ENCODE results near the gene MRPL54.

DNA sequence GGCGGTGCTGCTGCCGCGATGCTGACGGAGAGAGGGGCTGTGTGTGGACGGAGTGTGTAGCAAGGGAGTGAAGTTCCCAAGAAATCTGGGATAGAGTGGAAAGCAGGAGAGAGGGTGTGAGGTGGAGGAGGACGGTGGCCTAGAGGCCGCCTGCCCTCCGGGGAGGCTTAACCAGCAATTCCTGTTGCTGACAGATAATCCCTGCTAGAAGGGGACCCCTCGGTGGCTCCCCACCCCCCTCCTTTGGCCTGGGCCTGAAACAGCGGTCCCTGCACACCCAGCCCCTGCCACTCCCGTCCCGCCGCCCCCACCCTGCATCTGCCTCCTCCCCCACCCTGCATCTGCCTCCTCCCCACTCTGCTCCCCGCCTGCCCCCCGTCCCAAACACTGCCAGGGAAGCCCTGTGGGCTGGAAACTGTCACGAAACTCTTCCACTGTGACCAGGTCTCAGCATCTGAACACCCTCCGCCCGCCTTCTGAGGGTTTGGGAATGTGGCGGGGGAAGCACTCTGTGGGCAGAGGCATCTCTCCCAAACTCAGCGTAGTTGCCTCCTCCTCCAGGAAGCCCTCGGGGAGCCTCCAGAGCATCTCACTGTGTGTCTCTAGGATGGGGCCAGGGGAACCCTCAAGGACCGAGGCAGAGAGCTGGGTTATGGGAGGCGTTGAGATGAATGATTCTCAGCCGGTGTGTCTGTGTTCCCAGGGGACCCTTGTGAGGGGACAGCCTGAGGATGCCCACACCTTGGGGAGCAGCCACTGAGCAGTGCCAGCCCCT is 40.8 kb downstream of the MRPL54 start:
- TF ChIP-seq EP300 (conservative IDR thresholded peaks at IDR 0.05; ENCODE audit: poor library complexity, severe bottlenecking) (no peak), TAF1 (IDR thresholded peaks at IDR 0.05; ENCODE audit: low read depth) (no peak), POLR2AphosphoS5 (IDR thresholded peaks at IDR 0.05) (no peak), EZH2 (IDR thresholded peaks at IDR 0.05; ENCODE audit: borderline replicate concordance, insufficient read depth, low read length, poor library complexity, severe bottlenecking) (no peak), RAD21 (conservative IDR thresholded peaks at IDR 0.05) (no peak), SMC3 (conservative IDR thresholded peaks at IDR 0.05; ENCODE audit: poor library complexity) (no peak)
- TF ChIP-seq, protein P1, sequence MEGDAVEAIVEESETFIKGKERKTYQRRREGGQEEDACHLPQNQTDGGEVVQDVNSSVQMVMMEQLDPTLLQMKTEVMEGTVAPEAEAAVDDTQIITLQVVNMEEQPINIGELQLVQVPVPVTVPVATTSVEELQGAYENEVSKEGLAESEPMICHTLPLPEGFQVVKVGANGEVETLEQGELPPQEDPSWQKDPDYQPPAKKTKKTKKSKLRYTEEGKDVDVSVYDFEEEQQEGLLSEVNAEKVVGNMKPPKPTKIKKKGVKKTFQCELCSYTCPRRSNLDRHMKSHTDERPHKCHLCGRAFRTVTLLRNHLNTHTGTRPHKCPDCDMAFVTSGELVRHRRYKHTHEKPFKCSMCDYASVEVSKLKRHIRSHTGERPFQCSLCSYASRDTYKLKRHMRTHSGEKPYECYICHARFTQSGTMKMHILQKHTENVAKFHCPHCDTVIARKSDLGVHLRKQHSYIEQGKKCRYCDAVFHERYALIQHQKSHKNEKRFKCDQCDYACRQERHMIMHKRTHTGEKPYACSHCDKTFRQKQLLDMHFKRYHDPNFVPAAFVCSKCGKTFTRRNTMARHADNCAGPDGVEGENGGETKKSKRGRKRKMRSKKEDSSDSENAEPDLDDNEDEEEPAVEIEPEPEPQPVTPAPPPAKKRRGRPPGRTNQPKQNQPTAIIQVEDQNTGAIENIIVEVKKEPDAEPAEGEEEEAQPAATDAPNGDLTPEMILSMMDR (IDR thresholded peaks at IDR 0.05; ENCODE audit: poor library complexity, severe bottlenecking) = no peak
- TF ChIP-seq, protein P2, sequence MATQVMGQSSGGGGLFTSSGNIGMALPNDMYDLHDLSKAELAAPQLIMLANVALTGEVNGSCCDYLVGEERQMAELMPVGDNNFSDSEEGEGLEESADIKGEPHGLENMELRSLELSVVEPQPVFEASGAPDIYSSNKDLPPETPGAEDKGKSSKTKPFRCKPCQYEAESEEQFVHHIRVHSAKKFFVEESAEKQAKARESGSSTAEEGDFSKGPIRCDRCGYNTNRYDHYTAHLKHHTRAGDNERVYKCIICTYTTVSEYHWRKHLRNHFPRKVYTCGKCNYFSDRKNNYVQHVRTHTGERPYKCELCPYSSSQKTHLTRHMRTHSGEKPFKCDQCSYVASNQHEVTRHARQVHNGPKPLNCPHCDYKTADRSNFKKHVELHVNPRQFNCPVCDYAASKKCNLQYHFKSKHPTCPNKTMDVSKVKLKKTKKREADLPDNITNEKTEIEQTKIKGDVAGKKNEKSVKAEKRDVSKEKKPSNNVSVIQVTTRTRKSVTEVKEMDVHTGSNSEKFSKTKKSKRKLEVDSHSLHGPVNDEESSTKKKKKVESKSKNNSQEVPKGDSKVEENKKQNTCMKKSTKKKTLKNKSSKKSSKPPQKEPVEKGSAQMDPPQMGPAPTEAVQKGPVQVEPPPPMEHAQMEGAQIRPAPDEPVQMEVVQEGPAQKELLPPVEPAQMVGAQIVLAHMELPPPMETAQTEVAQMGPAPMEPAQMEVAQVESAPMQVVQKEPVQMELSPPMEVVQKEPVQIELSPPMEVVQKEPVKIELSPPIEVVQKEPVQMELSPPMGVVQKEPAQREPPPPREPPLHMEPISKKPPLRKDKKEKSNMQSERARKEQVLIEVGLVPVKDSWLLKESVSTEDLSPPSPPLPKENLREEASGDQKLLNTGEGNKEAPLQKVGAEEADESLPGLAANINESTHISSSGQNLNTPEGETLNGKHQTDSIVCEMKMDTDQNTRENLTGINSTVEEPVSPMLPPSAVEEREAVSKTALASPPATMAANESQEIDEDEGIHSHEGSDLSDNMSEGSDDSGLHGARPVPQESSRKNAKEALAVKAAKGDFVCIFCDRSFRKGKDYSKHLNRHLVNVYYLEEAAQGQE (IDR thresholded peaks at IDR 0.05; ENCODE audit: borderline replicate concordance) = no peak

Data from neural cell (in vitro differentiated cells).